ENCODE data around the gene SLC22A8. TPM values are rescaled to one million over a fixed set of nuclear protein-coding genes. Genes with fewer than 3 reads are reported as not detected.

SLC22A8 gene
- polyA plus RNA-seq, 4 donors: 0.59 to 51.1 (median 32.8) TPM

Other genes with a start within 250 kb of the SLC22A8 start
- gene TAF6L, start 244.4 kb downstream of the SLC22A8 start, polyA plus RNA-seq (ENCODE audit: insufficient read length in 4 of 4): 10 to 100 TPM; 19.8 to 43.2 (median 26.6) TPM
- gene TMEM179B, start 228.4 kb downstream of the SLC22A8 start, polyA plus RNA-seq (ENCODE audit: insufficient read length in 4 of 4): 10 to 100 TPM; 38.8 to 68.4 (median 63.9) TPM
- gene TMEM223, start 223.8 kb downstream of the SLC22A8 start, polyA plus RNA-seq (ENCODE audit: insufficient read length in 4 of 4): 10 to 100 TPM; 19.4 to 31.0 (median 23.3) TPM
- 100 to 1,000 TPM; 109 to 125 (median 121) TPM for gene NXF1, start 210.4 kb downstream of the SLC22A8 start, polyA plus RNA-seq (ENCODE audit: insufficient read length in 4 of 4)
- 10 to 100 TPM; 53.3 to 57.3 (median 55.5) TPM for gene STX5, start 183.8 kb downstream of the SLC22A8 start, polyA plus RNA-seq (ENCODE audit: insufficient read length in 4 of 4)
- gene TEX54, start 183.0 kb downstream of the SLC22A8 start, polyA plus RNA-seq (ENCODE audit: insufficient read length in 4 of 4): under 1 TPM in 3 of 4 donors, not detected in 1; 0.32 to 0.63 (median 0.38) TPM
- 10 to 100 TPM; 30.2 to 50.4 (median 35.3) TPM for gene WDR74, start 176.3 kb downstream of the SLC22A8 start, polyA plus RNA-seq (ENCODE audit: insufficient read length in 4 of 4)
- gene SLC3A2, start 134.9 kb downstream of the SLC22A8 start, polyA plus RNA-seq (ENCODE audit: insufficient read length in 4 of 4): 100 to 1,000 TPM in 3 of 4 donors, 10 to 100 TPM in 1; 81.0 to 207 (median 159) TPM
- gene CHRM1, start 94.5 kb downstream of the SLC22A8 start, polyA plus RNA-seq (ENCODE audit: insufficient read length in 4 of 4): under 1 TPM in 2 of 4 donors, not detected in 2; 0.05 to 0.40 TPM
- gene SLC22A6, start 30.9 kb downstream of the SLC22A8 start, polyA plus RNA-seq (ENCODE audit: insufficient read length in 4 of 4): 10 to 100 TPM in 3 of 4 donors, under 1 TPM in 1; 0.22 to 34.7 (median 20.9) TPM
- under 1 TPM in 3 of 4 donors, not detected in 1; 0.23 to 0.55 (median 0.41) TPM for gene SLC22A24, start 128.4 kb upstream of the SLC22A8 start, polyA plus RNA-seq (ENCODE audit: insufficient read length in 4 of 4)
- under 1 TPM in 2 of 4 donors, not detected in 2; 0.06 to 0.23 TPM for gene SLC22A25, start 227.8 kb upstream of the SLC22A8 start, polyA plus RNA-seq (ENCODE audit: insufficient read length in 4 of 4)